ENCODE results near the gene PRH2.

PRH2 gene

DNA sequence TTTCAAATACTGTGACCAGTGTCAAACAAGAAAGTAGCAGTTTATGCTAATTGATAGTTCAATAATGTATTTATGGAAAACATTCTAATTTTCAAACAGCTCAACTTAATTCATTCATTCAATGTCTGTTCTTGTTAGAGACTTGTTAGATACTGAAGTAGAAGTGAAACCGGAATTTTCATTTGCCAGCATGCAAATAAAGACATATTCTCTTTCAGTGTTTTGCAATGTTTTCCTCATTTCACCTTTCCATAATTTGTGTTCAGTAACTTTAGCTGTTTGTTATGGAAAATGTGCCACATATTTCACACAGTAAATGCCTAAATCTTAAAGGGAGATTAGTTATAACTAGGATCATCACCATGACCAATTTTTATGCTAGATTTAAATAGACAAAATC is 36.4 kb downstream of the PRH2 start:
- no peak for DNase-seq

GRCh38 chr12:10966314-10966713 is 37.3 kb downstream of the PRH2 start:
- DNase-seq, result no peak

DNA sequence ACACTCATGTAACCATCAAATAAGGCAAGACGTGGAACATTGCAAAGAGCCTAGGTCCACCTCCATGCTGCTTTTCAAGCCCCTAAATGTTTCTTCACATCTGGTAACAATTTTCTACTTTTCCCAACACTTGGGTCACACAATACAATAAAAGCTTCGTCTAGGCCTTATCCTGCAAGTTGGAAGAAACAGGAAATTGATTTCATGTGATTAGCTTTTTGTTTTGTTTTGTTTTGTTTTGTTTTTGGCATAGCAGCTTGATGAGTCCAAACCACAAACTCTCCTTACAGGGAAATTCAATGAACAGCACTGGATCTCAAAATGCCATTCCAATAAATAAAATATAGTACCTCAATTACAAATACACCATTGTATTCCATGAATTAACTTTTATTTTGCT is 38.4 kb downstream of the PRH2 start:
- no peak for DNase-seq

- DNase-seq, result no peak
Measured at GRCh38 chr12:10968765-10969456, 39.9 kb downstream of the PRH2 start.

GRCh38 chr12:10974965-10975364 is 45.9 kb downstream of the PRH2 start:
- no peak for DNase-seq

DNA sequence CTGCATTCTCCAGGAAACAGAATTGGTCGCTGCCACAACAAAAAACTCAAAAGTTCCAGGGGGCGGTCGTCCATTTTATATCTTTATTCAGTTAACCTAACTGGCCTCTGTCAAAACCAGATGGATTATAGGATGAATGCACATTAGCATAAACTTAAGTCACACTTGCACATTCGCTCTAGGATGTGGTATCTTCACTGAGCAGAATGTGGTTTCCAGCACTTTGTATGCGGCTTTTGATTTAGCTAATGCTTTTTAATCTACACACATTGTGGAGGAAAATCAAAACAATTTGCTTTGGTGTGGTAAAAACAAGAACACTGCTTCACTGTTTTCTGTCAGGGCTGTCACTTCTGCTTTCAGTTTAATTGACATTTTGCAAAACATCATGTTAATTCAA is 53.2 kb downstream of the PRH2 start:
- peak; percentile 3 to 90 (median 52) for DNase-seq
